Measurements from ENCODE around the gene BMF.
A peak's percentile ranks its signal among the peaks of the same experiment; 100 is the strongest.
"Not testable (repeated sequence)": the region's sequence is repeated elsewhere in the genome, so short reads cannot be mapped to it uniquely, and the experiment has no call there.

Gene BMF

DNA sequence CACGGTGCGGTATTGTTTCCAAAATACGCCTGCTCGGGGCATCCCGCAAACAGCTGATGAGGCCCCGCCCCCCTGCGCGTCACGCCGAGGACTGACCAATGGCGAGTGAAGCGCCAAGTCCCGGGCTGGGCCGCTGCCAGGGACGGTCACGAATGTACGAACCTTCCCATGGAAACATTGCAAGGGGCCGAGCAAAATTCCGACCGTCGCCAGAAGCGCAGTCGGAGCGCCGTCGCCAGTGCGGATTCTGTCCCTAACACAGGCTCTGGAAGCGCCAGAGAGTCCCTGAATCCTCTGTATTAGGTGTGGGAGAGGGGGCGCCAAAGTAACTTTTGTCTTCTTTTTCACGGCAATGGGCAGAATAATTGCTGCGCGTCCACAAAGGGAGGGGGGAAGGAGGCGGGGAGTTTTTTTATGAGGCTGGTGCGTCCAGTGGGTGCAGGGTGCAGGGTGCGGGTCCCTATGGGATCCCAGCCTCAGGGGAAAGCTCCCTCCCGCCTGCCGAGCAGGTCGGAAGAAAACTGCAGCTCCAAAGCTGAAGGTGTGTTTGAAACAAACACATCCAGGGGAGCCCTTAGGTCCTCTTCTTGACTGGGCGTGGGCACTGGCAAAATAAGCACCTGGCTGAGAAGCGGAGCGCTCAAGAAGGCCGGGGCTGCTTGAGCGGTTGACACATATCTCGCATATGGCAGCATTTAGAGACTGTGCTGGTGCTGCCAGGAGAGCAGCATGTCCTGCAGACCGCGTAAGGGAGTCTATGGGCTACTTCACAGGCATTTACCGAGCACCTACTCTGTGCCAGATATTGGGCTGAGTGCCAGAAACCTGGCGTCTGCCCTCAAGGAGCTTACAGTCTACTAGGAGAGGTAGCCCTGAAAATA, at the start of gene BMF:
BMF (minus strand) TSS at position 25 of the 881 bp plus-strand sequence. CDS start 2,793 bp downstream, outside the sequence.
- peak; percentile 99 for DNase-seq

- DNase-seq: no peak
Observed at GRCh38 chr15:40157778-40158447, 49.2 kb upstream of the BMF start.

DNA sequence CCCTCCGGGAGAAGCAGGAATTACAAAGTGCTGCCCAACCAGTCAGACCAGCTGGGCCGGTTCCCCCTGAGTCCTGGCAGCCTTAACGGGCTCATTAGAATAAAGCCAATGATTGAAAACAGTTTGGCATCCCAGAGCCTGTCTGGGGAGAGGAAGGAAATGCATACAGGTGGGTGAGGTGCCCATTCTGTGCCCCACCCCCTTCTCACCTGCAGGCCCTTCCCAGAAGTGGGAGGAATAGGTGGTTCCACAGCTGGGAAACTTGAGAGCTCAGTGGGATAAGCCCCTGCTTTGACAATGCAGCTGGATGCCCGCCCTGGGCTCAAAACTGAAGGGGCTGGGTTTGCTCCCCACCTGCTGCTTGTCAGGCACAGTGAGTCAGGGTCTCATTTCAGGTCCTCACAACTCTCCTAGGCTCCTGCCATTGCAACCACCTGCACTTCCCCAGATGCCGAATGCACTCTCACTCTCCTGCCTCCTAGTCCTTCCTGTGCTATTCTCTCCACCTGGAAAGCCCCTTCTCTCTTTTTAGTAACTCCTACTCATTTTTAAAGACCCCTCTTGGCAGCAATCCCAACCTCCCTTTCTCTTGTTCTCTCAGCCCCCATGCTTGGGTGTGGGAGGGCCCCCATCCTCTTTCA, 46.7 kb upstream of the BMF start:
- no peak for DNase-seq

GRCh38 chr15:40154821-40155220, 46.1 kb upstream of the BMF start:
- DNase-seq: not testable (repeated sequence)

- DNase-seq: no peak
Observed at GRCh38 chr15:40151991-40152390, 43.3 kb upstream of the BMF start.

DNA sequence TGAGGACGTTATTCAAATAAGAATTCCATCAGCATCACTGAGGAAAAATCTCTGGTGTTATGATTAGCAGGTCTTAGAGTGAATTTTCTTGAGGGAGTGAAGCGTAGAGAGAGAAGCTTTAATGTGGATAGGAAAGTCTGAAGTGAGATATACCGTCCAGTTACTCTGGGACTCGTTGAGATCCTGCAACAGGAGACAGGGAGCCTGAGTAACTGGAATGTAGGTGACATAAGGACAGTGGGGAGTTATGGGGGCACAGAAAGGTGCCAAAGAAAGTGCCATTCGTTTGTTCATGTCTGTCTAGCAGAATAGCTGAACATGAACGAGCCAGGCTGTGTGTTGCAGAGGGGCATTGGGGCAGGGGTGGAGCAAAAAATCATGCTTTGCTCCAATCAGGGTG, 42.8 kb upstream of the BMF start:
- no peak for DNase-seq

GRCh38 chr15:40150163-40150925, 41.7 kb upstream of the BMF start:
- DNase-seq: peak; percentile 78

- DNase-seq: no peak
Observed at GRCh38 chr15:40149339-40149738, 40.7 kb upstream of the BMF start.

DNA sequence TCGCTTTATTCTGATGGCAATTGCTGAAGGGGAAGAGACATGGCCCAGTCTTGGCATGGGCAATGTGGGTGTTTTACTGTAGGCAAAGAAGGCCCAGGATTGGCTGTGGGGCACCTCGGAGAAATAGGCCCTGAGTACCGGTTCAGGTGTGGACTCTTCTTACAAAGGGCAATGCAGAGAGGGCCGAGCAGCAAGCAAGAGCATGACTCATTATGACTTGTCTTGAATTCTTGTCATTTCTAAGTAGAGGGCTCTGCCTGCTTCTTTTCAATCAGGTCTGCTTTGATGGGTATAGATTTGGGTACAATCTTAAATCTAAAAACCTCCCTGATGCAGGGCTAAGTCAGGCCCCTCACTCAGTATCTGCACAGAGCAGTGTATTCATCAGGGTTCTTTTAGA, 37.4 kb upstream of the BMF start:
- DNase-seq: no peak

DNA sequence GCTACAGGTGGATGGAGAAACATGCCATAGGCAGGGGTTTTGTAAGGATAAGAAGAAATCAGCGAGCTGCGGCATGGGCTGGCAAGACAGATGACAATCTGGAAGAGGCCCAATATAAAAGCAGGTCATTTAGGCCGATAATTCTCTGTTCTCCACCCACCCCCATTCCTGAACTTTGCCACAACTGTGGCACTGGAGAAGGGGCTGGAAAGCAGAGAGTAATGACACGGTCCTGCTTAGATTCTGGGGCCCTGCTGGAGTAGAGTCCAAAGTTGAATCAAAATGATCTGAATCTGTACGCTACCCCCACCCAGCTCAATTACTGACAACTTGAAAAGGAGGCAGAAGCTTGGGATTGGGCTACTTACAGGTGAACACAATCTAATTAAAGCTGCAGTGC, 33.7 kb upstream of the BMF start:
- no peak for DNase-seq

GRCh38 chr15:40138201-40138570, 29.5 kb upstream of the BMF start:
- not testable (repeated sequence) for DNase-seq

GRCh38 chr15:40137303-40138200, 28.9 kb upstream of the BMF start:
- DNase-seq: no peak

GRCh38 chr15:40136470-40137302, 28.0 kb upstream of the BMF start:
- no peak for DNase-seq

DNA sequence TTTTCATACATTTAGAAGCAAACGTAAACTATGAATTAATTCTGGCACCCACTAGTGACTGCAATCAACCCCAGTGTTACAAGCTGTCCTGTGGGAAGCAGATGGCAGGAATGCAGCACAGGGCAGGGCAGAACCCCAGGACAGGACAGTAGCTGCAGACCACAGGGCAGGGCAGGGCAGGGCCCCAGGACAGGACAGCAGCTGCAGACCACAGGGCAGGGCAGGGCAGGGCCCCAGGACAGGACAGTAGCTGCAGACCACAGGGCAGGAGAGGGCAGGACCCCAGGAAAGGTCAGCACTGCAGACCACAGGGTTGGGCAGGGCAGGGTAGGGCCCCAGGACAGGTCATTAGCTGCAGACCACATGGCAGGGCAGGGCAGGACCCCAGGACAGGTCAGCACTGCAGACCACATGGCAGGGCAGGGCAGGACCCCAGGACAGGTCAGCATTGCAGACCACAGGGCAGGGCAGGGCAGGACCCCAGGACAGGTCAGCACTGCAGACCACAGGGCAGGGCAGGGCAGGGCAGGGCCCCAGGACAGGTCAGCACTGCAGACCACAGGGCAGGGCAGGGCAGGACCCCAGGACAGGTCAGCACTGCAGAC, 27.3 kb upstream of the BMF start:
- DNase-seq: not testable (repeated sequence)

GRCh38 chr15:40134885-40135284, 26.2 kb upstream of the BMF start:
- DNase-seq: no peak

GRCh38 chr15:40133544-40133943, 24.9 kb upstream of the BMF start:
- DNase-seq: no peak

DNA sequence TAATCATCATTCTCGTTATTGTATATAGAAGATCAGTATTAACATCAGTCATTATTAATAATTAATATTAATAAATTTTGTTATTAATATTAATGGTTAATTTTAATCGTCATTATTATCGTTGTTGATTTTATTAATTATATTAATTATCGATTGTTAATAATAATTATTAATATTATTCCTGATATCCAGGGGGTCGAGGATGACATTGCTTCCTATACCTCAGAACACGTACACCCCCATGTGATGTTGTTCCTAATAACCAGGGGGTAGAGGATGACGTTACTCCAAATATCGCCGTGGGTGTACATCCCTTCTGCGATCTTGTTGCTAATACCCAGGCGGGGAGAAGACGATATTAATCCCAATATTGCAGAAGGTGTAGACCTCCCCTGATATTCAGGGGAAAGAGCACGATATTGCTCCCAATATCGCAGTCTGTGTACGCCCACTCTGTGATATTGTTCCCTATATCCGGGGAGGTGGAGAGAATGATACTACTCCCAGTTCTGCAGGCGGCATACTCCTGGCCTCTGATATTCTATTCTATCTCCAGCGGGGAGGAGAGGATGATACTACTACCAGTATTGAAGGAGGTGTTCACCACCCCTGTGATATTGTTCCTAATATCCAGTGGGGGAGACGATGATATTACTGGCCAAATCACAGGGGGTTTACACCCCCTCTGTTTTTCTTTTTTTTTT, 22.3 kb upstream of the BMF start:
- DNase-seq: no peak

GRCh38 chr15:40130118-40130517, 21.4 kb upstream of the BMF start:
- no peak for DNase-seq

DNA sequence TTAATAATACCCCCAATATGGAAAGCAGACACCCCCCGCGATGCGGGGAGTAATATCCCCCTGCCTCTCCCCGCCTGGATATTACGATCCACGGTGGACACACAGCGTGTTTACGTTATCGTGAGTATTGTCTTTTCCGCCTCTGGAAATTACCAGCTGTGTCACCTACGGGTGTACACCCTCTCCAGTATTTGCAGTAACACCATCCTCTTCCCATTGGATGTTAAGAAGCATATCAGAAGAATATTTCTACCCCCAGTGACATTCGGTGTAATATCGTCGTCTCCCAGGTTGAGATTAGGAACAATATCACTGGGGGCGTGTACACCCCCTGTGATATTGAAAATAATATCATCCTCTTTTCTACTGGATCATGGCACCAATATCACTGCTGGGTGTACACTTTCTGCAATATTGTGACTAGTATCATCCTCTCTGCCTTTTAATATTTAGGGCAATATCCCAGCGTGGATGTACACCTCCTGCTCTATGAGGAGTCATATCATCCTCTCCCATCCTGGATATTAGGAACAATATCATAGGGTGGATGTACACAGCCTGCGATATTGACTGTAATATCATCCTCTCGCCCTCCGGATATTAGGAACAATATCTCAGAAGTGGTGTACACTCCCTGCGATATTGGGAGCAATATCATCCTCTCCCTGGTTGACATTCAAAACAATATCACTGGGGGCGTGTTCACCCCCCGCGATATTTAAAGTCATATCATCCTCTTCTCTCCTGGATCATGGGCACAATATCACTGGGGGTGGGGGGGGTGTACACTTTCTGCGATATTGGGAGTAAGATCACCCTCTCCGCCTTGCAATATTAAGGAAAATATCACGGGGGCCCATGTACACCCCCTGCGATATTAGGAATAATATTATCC, 20.3 kb upstream of the BMF start:
- DNase-seq: no peak
